Mesendoderm (in vitro differentiated cells): Measurements from ENCODE around the gene CALU.

Experiments
- DNase-seq: peaks from one replicate; pipeline ENCODE4 v3.0.0; 2013
- H2AK5ac ChIP-seq: 2 replicates; pipeline ENCODE4 v1.6.1; 2013; ENCODE audit warnings: low read length, inconsistent platforms
- H2BK120ac ChIP-seq: 2 replicates; pipeline ENCODE4 v1.6.1; 2013; ENCODE audit warnings: low read depth, mild to moderate bottlenecking, low read length, moderate library complexity, mixed read lengths
- H2BK15ac ChIP-seq: replicated peaks from 2 replicates; pipeline ENCODE4 v1.6.1; 2013; ENCODE audit warnings: low read depth, mild to moderate bottlenecking, moderate library complexity
- H2BK5ac ChIP-seq: 2 replicates; pipeline ENCODE4 v1.6.1; 2013; ENCODE audit warnings: low read length, inconsistent platforms
- H3K18ac ChIP-seq: 2 replicates; pipeline ENCODE4 v1.6.1; 2013; ENCODE audit warnings: mild to moderate bottlenecking, low read length, mixed read lengths
- H3K23ac ChIP-seq: one replicate; pipeline ENCODE4 v1.6.1; 2013; ENCODE audit warnings: low read length
- H3K27ac ChIP-seq: 2 replicates; pipeline ENCODE4 v1.5.1; 2013; ENCODE audit warnings: low read depth, mild to moderate bottlenecking, inconsistent platforms, low read length, moderate library complexity
- H3K27me3 ChIP-seq: 2 replicates; pipeline ENCODE4 v1.6.1; 2013; ENCODE audit warnings: low read length, control low read depth, mild to moderate bottlenecking, inconsistent platforms; ENCODE audit not compliant: insufficient read depth, poor library complexity
- H3K36me3 ChIP-seq: 2 replicates; pipeline ENCODE4 v1.6.1; 2013; ENCODE audit warnings: low read length, inconsistent platforms; ENCODE audit not compliant: control insufficient read depth, insufficient read depth
- H3K4ac ChIP-seq: one replicate; pipeline ENCODE4 v1.6.1; 2013; ENCODE audit warnings: low read depth, mild to moderate bottlenecking, low read length, moderate library complexity
- H3K4me1 ChIP-seq: 2 replicates; pipeline ENCODE4 v1.6.1; 2013; ENCODE audit warnings: low read depth, low read length, inconsistent platforms; ENCODE audit not compliant: control insufficient read depth
- H3K4me2 ChIP-seq: 2 replicates; pipeline ENCODE4 v1.6.1; 2013; ENCODE audit warnings: low read length
- H3K4me3 ChIP-seq: 2 replicates; pipeline ENCODE4 v1.5.1; 2013; ENCODE audit warnings: mild to moderate bottlenecking, low read length
- H3K56ac ChIP-seq: one replicate; pipeline ENCODE4 v1.6.1; 2013; ENCODE audit warnings: low read length
- H3K79me1 ChIP-seq: 2 replicates; pipeline ENCODE4 v1.6.1; 2013; ENCODE audit warnings: low read length, inconsistent platforms
- H3K79me2 ChIP-seq: 2 replicates; pipeline ENCODE4 v1.6.1; 2013; ENCODE audit warnings: mild to moderate bottlenecking, low read length; ENCODE audit not compliant: control insufficient read depth, insufficient read depth
- H3K9ac ChIP-seq: 2 replicates; pipeline ENCODE4 v1.6.1; 2013; ENCODE audit warnings: low read length, inconsistent platforms
- H4K5ac ChIP-seq: one replicate; pipeline ENCODE4 v1.6.1; 2013; ENCODE audit warnings: low read length
- H4K8ac ChIP-seq: one replicate; pipeline ENCODE4 v1.6.1; 2013; ENCODE audit warnings: low read depth, mild to moderate bottlenecking, control low read depth, low read length, moderate library complexity
- WGBS: extraction: QIAGEN DNeasy Blood & Tissue Kit; methylation state at CpG from one replicate; pipeline ENCODE4 v1.1.7; 2013; ENCODE audit warnings: low lambda C conversion rate, missing lambda C conversion rate; ENCODE audit not compliant: insufficient coverage; ENCODE audit errors: extremely low coverage; 5-methylcytosine and 5-hydroxymethylcytosine counted together

Gene CALU

DNA sequence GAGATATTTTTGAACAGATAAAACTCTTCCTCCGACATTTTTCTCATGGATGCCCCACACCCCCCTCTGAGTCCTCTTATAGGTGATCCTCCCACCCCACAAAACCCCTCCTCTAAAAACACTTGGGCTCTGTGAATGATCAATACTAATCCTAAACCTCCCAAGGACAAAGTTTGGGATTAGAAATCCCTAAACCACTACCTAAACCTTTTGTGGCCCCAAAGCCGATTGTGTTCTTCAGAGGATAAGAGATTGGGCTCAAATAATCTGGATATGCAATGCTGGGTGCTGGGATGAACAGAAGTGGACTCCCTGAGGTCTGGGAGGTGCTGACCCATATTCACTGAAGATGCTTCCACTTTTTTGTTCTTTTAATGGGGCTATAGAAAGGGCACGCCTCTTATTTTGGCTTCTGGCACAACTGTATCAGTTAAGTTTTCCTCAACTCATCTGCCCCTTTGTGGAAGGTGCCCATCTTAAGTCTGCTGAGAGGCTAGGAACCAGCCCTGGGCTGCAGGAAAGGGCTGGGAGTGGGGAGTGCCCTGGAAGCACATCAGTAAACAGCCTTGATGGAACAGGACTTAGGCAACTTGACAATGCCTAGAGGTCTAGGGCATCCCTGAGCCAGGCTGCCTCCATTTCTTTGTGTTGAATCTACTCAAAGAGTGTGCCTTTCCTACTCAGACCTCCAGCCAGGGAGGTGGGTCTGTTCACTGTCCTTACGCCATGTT lies 36.8 kb downstream of the CALU start, which contains the start of gene OPN1SW:
Gene OPN1SW (minus strand): TSS at position 51 of the 731 bp plus-strand sequence. CDS start 13 bp downstream, at position 38.
- Histone ChIP-seq H3K27ac (no peak within 1 kb of the TSS), H3K4me1 (no peaks in the 10 kb centered on the region), H3K4me2 (no peak within 1 kb of the TSS), H2BK15ac (no peak within 1 kb of the TSS), H2AK5ac (no peak within 1 kb of the TSS), H2BK120ac (no peak within 1 kb of the TSS), H3K18ac (no peak within 1 kb of the TSS), H3K79me1 (no peaks in the 10 kb centered on the region), H3K27me3 (no peaks in the 10 kb centered on the region), H3K4me3 (no peak within 1 kb of the TSS), H4K5ac (no peak within 1 kb of the TSS), H3K4ac (no peak within 1 kb of the TSS), H3K56ac (no peak within 1 kb of the TSS), H3K36me3 (peaks cover 3% of the 10 kb centered on the region), H3K23ac (no peak within 1 kb of the TSS), H3K9ac (no peak within 1 kb of the TSS), H2BK5ac (no peak within 1 kb of the TSS), H4K8ac (no peak within 1 kb of the TSS), H3K79me2 (no peaks in the 10 kb centered on the region)
- no peak for DNase-seq
- WGBS = no CpG with 5 or more reads among the region's 4 CpGs

DNA sequence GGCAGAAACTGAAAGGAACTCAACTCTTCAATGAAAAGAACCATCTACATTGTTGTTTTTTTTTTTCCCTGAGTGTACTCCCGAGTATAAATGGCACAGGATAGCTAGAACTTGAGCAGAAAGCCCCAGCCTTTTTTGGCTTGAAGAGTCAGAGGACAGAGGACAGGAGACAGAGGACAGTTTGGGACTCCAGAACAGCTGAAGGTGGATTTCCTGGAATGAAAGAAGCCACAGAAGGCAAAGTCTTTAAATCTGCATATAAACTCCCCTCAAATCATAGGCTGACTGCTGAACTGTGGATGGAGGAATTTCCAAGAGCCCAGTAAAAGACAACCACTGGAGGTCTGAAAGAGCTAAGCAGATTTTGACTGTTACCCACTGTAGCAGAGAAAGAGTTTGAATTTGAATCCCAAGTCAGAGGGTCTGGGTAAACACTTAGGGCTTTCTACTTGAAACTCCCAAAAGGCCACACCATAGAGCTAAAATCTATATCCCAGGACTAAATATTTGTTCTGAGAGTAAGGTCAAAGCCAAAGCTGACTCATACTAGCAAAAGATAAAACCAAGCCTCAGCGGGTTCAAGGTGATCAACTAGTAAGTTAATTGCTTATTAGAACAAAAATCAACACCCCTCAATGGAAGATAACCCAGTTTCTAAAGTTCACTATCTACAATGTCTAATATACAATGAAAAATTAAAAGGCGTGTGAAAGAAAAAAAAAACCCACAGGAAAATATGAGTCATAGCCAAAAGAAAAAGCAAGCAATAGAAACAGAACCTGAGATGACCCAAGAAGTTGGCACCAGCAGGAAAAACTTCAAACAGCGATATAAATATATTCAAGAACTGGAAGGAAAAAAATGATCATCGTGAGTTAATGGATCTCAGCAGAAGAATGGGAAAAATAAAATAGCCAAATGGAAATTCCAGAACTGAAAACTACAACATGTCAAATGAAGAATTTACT lies 38.3 kb downstream of the CALU start:
- WGBS = no CpG with 5 or more reads among the region's 5 CpGs
- Histone ChIP-seq H3K79me2 (no peaks in the 10 kb centered on the region), H3K4me1 (no peaks in the 10 kb centered on the region), H3K36me3 (no peaks in the 10 kb centered on the region), H3K4ac (no peak overlapping the region), H2AK5ac (no peak overlapping the region), H3K56ac (no peak overlapping the region), H2BK15ac (no peak overlapping the region), H3K27me3 (no peaks in the 10 kb centered on the region), H3K4me2 (no peak overlapping the region), H4K5ac (no peak overlapping the region), H3K23ac (no peak overlapping the region), H4K8ac (no peak overlapping the region), H2BK5ac (no peak overlapping the region), H3K9ac (no peak overlapping the region), H3K4me3 (no peak overlapping the region), H3K27ac (no peak overlapping the region), H3K79me1 (no peaks in the 10 kb centered on the region), H2BK120ac (no peak overlapping the region), H3K18ac (no peak overlapping the region)
- DNase-seq = no peak

DNA sequence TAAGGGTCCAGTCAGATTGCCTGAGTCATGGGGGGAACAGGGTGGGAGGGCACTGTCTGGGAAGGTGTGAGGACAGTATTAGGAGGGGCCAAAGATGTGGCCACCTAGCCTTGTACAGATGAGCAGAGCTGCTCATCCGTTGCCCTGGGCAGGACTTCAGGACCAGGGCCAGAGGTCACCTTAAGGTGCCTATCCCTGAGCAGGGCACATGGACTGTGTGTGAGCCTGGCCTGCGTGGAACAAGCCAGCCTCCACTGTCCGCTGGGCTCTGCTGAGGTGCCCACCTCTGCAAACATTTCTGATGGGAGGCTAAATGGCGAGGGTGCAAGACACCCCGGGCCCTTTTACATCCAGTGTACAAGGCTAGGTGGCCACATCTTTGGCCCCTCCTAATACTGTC lies 39.8 kb downstream of the CALU start:
- no peak overlapping the region for H2BK15ac ChIP-seq
- H3K18ac ChIP-seq = no peak overlapping the region
- no peak overlapping the region for H3K9ac ChIP-seq
- H3K4me1 ChIP-seq = no peaks in the 10 kb centered on the region
- no peaks in the 10 kb centered on the region for H3K79me1 ChIP-seq
- H4K5ac ChIP-seq = no peak overlapping the region
- no peak overlapping the region for H3K4me2 ChIP-seq
- H3K4ac ChIP-seq = no peak overlapping the region
- H3K23ac ChIP-seq = no peak overlapping the region
- no peaks in the 10 kb centered on the region for H3K36me3 ChIP-seq
- H3K27ac ChIP-seq = no peak overlapping the region
- H3K4me3 ChIP-seq = no peak overlapping the region
- no peak for DNase-seq
- H2AK5ac ChIP-seq = no peak overlapping the region
- no peaks in the 10 kb centered on the region for H3K79me2 ChIP-seq
- WGBS = no CpG with 5 or more reads among the region's 5 CpGs
- H2BK120ac ChIP-seq = no peak overlapping the region
- no peak overlapping the region for H2BK5ac ChIP-seq
- no peak overlapping the region for H3K56ac ChIP-seq
- H3K27me3 ChIP-seq = no peaks in the 10 kb centered on the region
- H4K8ac ChIP-seq = no peak overlapping the region

DNA sequence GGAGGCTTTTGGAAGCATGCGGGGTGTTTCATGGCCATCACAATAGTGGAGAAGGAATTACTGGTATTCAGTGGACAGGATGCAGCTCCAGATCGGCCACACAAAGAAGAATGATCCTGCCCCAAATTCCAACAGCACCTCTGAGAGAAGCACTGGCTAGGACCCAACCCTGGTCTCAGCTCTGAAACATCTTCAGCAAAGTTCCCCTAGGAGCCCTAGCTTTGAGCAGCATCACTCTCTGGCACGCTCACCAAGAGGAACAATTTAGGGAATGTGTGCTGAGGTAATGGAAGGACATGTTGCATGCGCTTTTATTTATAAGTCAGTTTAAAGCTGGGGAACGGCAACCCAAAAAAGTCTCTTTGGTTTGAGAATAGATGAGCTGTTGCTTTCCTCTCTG lies 42.0 kb downstream of the CALU start:
- Histone ChIP-seq H4K5ac (no peak overlapping the region), H3K9ac (no peak overlapping the region), H3K79me1 (no peaks in the 10 kb centered on the region), H3K56ac (no peak overlapping the region), H4K8ac (no peak overlapping the region), H3K27me3 (no peaks in the 10 kb centered on the region), H2BK120ac (no peak overlapping the region), H3K18ac (no peak overlapping the region), H3K79me2 (no peaks in the 10 kb centered on the region), H3K4me2 (no peak overlapping the region), H3K4me3 (no peak overlapping the region), H3K4me1 (no peaks in the 10 kb centered on the region), H3K23ac (no peak overlapping the region), H2BK5ac (no peak overlapping the region), H3K27ac (no peak overlapping the region), H2AK5ac (no peak overlapping the region), H3K36me3 (no peaks in the 10 kb centered on the region), H3K4ac (no peak overlapping the region), H2BK15ac (no peak overlapping the region)
- WGBS = no CpG with 5 or more reads among the region's 5 CpGs
- DNase-seq = peak; percentile 23

DNA sequence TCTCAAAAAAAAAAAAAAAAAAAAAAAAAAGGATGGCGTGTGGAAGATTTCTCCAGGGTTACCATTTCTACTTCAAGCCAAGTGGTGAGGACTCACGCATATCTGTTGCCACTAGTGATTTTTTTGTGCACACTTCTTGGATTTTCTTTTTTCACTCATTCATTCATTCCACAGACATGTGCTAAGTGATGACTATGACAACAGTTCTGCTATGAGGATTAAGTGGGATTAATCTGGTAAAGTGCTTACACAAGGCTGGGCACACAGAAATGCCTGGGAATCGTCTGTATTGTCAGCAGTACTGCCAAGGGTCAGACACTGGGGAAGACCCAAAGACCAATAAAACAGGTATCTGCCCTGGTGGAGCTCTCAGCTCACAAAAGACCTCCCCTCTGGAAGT lies 42.7 kb downstream of the CALU start:
- no CpG with 5 or more reads among the region's 3 CpGs for WGBS
- no peak overlapping the region for H3K4me3 ChIP-seq

More for the DNA sequence above, 42.7 kb downstream of the CALU start:
- no peak for DNase-seq
- H3K4ac ChIP-seq = no peak overlapping the region
- H4K8ac ChIP-seq = no peak overlapping the region
- no peaks in the 10 kb centered on the region for H3K27me3 ChIP-seq
- no peak overlapping the region for H3K4me2 ChIP-seq
- no peak overlapping the region for H3K56ac ChIP-seq
- H4K5ac ChIP-seq = no peak overlapping the region
- H3K4me1 ChIP-seq = no peaks in the 10 kb centered on the region
- H2AK5ac ChIP-seq = no peak overlapping the region
- no peak overlapping the region for H3K27ac ChIP-seq
- H3K18ac ChIP-seq = no peak overlapping the region
- H3K79me1 ChIP-seq = no peaks in the 10 kb centered on the region
- H3K23ac ChIP-seq = no peak overlapping the region
- no peak overlapping the region for H2BK120ac ChIP-seq
- no peaks in the 10 kb centered on the region for H3K36me3 ChIP-seq
- H3K9ac ChIP-seq = no peak overlapping the region
- no peak overlapping the region for H2BK15ac ChIP-seq
- H2BK5ac ChIP-seq = no peak overlapping the region
- no peaks in the 10 kb centered on the region for H3K79me2 ChIP-seq
